ENCODE results near the gene TGM1. TPM values are rescaled to one million over a fixed set of nuclear protein-coding genes. Genes with fewer than 3 reads are reported as not detected.
"Not testable (repeated sequence)": the region's sequence is repeated elsewhere in the genome, so short reads cannot be mapped to it uniquely, and the experiment has no call there.

TGM1 gene
- polyA plus RNA-seq, 2 of the 4 experiments (the other 2 are of a cell fraction): 0.61 to 1.3 TPM

DNA sequence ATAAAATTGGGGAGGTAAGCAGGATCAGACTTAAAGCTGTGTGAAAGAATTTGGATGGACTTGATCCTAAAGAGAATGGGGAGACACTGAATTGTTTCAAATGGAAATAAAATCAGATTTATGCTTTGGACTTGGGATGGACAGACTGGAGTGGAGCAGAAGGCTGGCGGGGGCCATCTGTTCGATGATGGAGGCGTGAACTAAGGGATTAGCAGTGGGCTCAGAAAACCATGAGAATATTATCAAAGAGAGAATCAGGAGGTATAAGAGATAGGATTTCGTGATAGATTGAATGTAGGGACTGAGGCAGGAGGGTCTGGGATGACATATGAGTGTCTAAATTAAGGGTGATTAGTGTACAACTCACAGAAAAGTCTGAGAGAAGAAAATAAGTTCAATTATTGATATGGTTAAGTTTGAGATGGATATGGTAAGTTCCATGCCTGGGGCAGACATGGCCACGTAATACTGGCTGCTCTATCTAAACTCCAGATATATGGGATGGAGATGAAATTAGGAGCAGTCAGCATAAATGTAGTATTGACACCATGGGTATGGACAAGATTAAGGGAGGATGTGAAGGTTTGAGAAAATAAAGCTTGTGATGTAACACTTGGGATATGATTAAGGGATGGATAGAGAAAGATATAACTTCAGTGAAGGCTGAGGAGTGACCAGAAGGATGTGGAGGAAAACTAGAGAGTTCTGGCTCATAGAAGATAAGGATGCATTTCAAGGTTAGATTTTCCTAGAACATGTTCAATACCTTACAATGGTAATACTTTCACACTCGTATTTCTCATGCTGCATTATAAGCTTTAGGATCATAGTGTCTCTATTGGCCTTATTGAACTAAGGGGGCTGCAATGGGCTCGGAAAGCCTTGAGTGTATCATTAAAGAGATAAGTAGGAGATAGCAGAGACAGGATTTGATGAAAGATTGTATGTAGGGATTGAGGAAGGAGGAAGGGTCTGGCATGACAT, 58.5 kb downstream of the TGM1 start:
- ChIA-PET CTCF (interaction anchor here (0.7 to 1.4 kb wide), 3 partner anchors 9 to 114 kb away, joined by 3 to 5 read pairs (median 3); no protein-coding TSS in a partner anchor), POLR2A (interaction anchor here (4.0 kb wide), 1 partner anchor 9 kb away, joined by 16 read pairs; the partner anchor contains the start of gene TM9SF1)
- no peak overlapping the region for H3K4me2 ChIP-seq
- no peaks in the 10 kb centered on the region for H3K4me1 ChIP-seq
- H3K4me3 ChIP-seq: no peak overlapping the region
- H3K27ac ChIP-seq: no peak overlapping the region
- DNase-seq (ENCODE audit: low read depth in 1 of 2, low spot score in 1 of 2): no peak
- 0 out of 3 replicates have a peak, but pooled peaks cover 3% of the 10 kb centered on the region for H3K9me3 ChIP-seq
- TF ChIP-seq SREBF2 (IDR thresholded peaks at IDR 0.05) (no peak), MAFK (IDR thresholded peaks at IDR 0.05; ENCODE audit: partially characterized antibody) (peak; percentile 80), HOXB5 (CRISPR knock-in tag; IDR thresholded peaks at IDR 0.05) (no peak), PHF8 (IDR thresholded peaks at IDR 0.05; ENCODE audit: borderline replicate concordance, low read depth) (no peak)
- TF ChIP-seq, protein P1, sequence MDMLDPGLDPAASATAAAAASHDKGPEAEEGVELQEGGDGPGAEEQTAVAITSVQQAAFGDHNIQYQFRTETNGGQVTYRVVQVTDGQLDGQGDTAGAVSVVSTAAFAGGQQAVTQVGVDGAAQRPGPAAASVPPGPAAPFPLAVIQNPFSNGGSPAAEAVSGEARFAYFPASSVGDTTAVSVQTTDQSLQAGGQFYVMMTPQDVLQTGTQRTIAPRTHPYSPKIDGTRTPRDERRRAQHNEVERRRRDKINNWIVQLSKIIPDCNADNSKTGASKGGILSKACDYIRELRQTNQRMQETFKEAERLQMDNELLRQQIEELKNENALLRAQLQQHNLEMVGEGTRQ (IDR thresholded peaks at IDR 0.05): no peak
- peak in 1 of 2 experiments; percentile 23; a peak in 1 of 6 replicates for ATAC-seq
- WGBS (ENCODE audit: missing lambda C conversion rate): 94% methylated on average over 7 of the region's 7 CpGs
- FAIRE-seq: no peak

DNA sequence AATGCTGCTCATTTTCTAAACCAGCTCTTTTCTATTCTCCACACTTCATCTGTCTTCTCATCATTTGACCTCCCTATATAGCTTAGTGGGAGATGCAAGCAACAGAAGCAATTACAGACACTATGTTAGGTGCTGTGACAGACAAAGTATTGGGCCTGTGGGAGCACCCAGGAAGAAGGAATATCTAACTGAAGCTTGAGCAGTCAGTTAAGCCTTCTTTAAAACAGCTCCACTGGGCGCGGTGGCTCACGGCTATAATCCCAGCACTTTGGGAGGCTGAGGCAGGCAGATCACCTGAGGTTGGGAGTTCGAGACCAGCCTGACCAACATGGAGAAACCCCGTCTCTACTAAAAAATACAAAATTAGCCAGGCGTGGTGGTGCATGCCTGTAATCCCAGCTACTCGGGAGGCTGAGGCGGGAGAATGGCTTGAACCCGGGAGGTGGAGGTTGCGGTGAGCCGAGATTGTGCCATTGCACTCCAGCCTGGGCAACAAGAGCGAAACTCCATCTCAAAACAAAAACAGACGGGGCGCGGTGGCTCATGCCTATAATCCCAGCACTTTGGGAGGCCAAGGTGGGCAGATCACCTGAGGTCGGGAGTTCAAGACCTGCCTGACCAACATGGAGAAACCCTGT, 59.6 kb downstream of the TGM1 start:
- not testable (repeated sequence) for H3K9me3 ChIP-seq; H3K4me1 ChIP-seq; DNase-seq (ENCODE audit: low read depth in 1 of 2, low spot score in 1 of 2); H3K27ac ChIP-seq; H3K4me3 ChIP-seq; ATAC-seq; H3K4me2 ChIP-seq; FAIRE-seq
- POLR2A ChIA-PET: interaction anchor here (4.0 kb wide), 1 partner anchor 8 kb away, joined by 16 read pairs; the partner anchor contains the start of gene TM9SF1
- CTCF ChIA-PET: interaction anchor here (0.7 to 1.1 kb wide), 2 partner anchors 8 to 113 kb away, joined by 3 read pairs; no protein-coding TSS in a partner anchor
- 97% methylated on average over 16 of the region's 16 CpGs for WGBS (ENCODE audit: missing lambda C conversion rate)

GRCh38 chr14:24202538-24202937, 60.4 kb downstream of the TGM1 start:
- POLR2A ChIA-PET; H3K27ac ChIP-seq; ATAC-seq; H3K4me2 ChIP-seq; H3K4me1 ChIP-seq; CTCF ChIA-PET; H3K9me3 ChIP-seq; H3K4me3 ChIP-seq; FAIRE-seq; DNase-seq (ENCODE audit: low read depth in 1 of 2, low spot score in 1 of 2): not testable (repeated sequence)
- WGBS (ENCODE audit: missing lambda C conversion rate): 93% methylated on average over 8 of the region's 8 CpGs

Small RNA genes within 50 kb of the gene (small RNA-seq; reads per million reads assigned to genes)
- 0 to 0.77 (median 0) reads per million in 6 experiments for gene CHMP4A
- 0 to 7.3 (median 0) reads per million in 6 experiments for gene MDP1

Other genes with a start within 250 kb of the TGM1 start
Only the 30 nearest of the 34 such genes appear.
- 52.1 and 60.2 TPM in 2 replicates for gene PCK2, start 168.9 kb downstream of the TGM1 start, polyA plus RNA-seq (2011; rRNA removed)
- gene PCK2, start 168.9 kb downstream of the TGM1 start, polyA plus RNA-seq (2017; fragmentation: RNase III; extraction: RNeasy Plus Mini Kit Qiagen cat#74134 plus additional on column Dnase treatment): 16.9 to 20.7 TPM (median 18.8 TPM) in 3 replicates
- 27.9 and 30.2 TPM in 2 replicates for gene DCAF11, start 148.4 kb downstream of the TGM1 start, polyA plus RNA-seq (2011; rRNA removed)
- 22.2 to 31.4 TPM (median 30.7 TPM) in 3 replicates for gene DCAF11, start 148.4 kb downstream of the TGM1 start, polyA plus RNA-seq (2017; fragmentation: RNase III; extraction: RNeasy Plus Mini Kit Qiagen cat#74134 plus additional on column Dnase treatment)
- gene NRL, start 148.2 kb downstream of the TGM1 start, polyA plus RNA-seq (2011; rRNA removed): 0.86 and 0.97 TPM in 2 replicates
- 0.84 to 0.93 TPM (median 0.88 TPM) in 3 replicates for gene NRL, start 148.2 kb downstream of the TGM1 start, polyA plus RNA-seq (2017; fragmentation: RNase III; extraction: RNeasy Plus Mini Kit Qiagen cat#74134 plus additional on column Dnase treatment)
- 0.06 TPM in 1 of 2 replicates, not detected in the other for gene FITM1, start 132.5 kb downstream of the TGM1 start, polyA plus RNA-seq (2011; rRNA removed)
- 0.36 TPM in 1 of 3 replicates, not detected in the others for gene FITM1, start 132.5 kb downstream of the TGM1 start, polyA plus RNA-seq (2017; fragmentation: RNase III; extraction: RNeasy Plus Mini Kit Qiagen cat#74134 plus additional on column Dnase treatment)
- 77.3 and 83.6 TPM in 2 replicates for gene PSME1, start 127.0 kb downstream of the TGM1 start, polyA plus RNA-seq (2011; rRNA removed)
- gene PSME1, start 127.0 kb downstream of the TGM1 start, polyA plus RNA-seq (2017; fragmentation: RNase III; extraction: RNeasy Plus Mini Kit Qiagen cat#74134 plus additional on column Dnase treatment): 124 to 139 TPM (median 134 TPM) in 3 replicates
- gene EMC9, start 121.6 kb downstream of the TGM1 start, polyA plus RNA-seq (2011; rRNA removed): 20.7 and 21.5 TPM in 2 replicates
- gene EMC9, start 121.6 kb downstream of the TGM1 start, polyA plus RNA-seq (2017; fragmentation: RNase III; extraction: RNeasy Plus Mini Kit Qiagen cat#74134 plus additional on column Dnase treatment): 46.5 to 51.7 TPM (median 48.5 TPM) in 3 replicates
- 137 and 168 TPM in 2 replicates for gene PSME2, start 116.6 kb downstream of the TGM1 start, polyA plus RNA-seq (2011; rRNA removed)
- gene PSME2, start 116.6 kb downstream of the TGM1 start, polyA plus RNA-seq (2017; fragmentation: RNase III; extraction: RNeasy Plus Mini Kit Qiagen cat#74134 plus additional on column Dnase treatment): 144 to 193 TPM (median 161 TPM) in 3 replicates
- gene RNF31, start 115.7 kb downstream of the TGM1 start, polyA plus RNA-seq (2011; rRNA removed): 5.7 and 19.1 TPM in 2 replicates
- 20.2 to 25.3 TPM (median 20.8 TPM) in 3 replicates for gene RNF31, start 115.7 kb downstream of the TGM1 start, polyA plus RNA-seq (2017; fragmentation: RNase III; extraction: RNeasy Plus Mini Kit Qiagen cat#74134 plus additional on column Dnase treatment)
- gene IRF9, start 101.9 kb downstream of the TGM1 start, polyA plus RNA-seq (2011; rRNA removed): 23.1 and 30.2 TPM in 2 replicates
- 14.4 to 24.2 TPM (median 19.0 TPM) in 3 replicates for gene IRF9, start 101.9 kb downstream of the TGM1 start, polyA plus RNA-seq (2017; fragmentation: RNase III; extraction: RNeasy Plus Mini Kit Qiagen cat#74134 plus additional on column Dnase treatment)
- gene REC8, start 91.1 kb downstream of the TGM1 start, polyA plus RNA-seq (2011; rRNA removed): 1.9 and 2.8 TPM in 2 replicates
- 4.2 to 5.1 TPM (median 4.4 TPM) in 3 replicates for gene REC8, start 91.1 kb downstream of the TGM1 start, polyA plus RNA-seq (2017; fragmentation: RNase III; extraction: RNeasy Plus Mini Kit Qiagen cat#74134 plus additional on column Dnase treatment)
- gene IPO4, start 74.4 kb downstream of the TGM1 start, polyA plus RNA-seq (2011; rRNA removed): 37.1 and 45.3 TPM in 2 replicates
- gene IPO4, start 74.4 kb downstream of the TGM1 start, polyA plus RNA-seq (2017; fragmentation: RNase III; extraction: RNeasy Plus Mini Kit Qiagen cat#74134 plus additional on column Dnase treatment): 86.1 to 95.8 TPM (median 91.7 TPM) in 3 replicates
- gene TM9SF1, start 67.7 kb downstream of the TGM1 start, polyA plus RNA-seq (2011; rRNA removed): 48.0 and 74.9 TPM in 2 replicates
- 51.5 to 62.2 TPM (median 60.1 TPM) in 3 replicates for gene TM9SF1, start 67.7 kb downstream of the TGM1 start, polyA plus RNA-seq (2017; fragmentation: RNase III; extraction: RNeasy Plus Mini Kit Qiagen cat#74134 plus additional on column Dnase treatment)
- gene TSSK4, start 57.5 kb downstream of the TGM1 start, polyA plus RNA-seq (2011; rRNA removed): 0.09 TPM in 1 of 2 replicates, not detected in the other
- 0.13 TPM in 1 of 3 replicates, not detected in the others for gene TSSK4, start 57.5 kb downstream of the TGM1 start, polyA plus RNA-seq (2017; fragmentation: RNase III; extraction: RNeasy Plus Mini Kit Qiagen cat#74134 plus additional on column Dnase treatment)
- 74.9 and 102 TPM in 2 replicates for gene CHMP4A, start 49.7 kb downstream of the TGM1 start, polyA plus RNA-seq (2011; rRNA removed)
- gene CHMP4A, start 49.7 kb downstream of the TGM1 start, polyA plus RNA-seq (2017; fragmentation: RNase III; extraction: RNeasy Plus Mini Kit Qiagen cat#74134 plus additional on column Dnase treatment): 112 to 124 TPM (median 117 TPM) in 3 replicates
- 31.8 and 38.6 TPM in 2 replicates for gene MDP1, start 47.1 kb downstream of the TGM1 start, polyA plus RNA-seq (2011; rRNA removed)
- 21.0 to 21.6 TPM (median 21.4 TPM) in 3 replicates for gene MDP1, start 47.1 kb downstream of the TGM1 start, polyA plus RNA-seq (2017; fragmentation: RNase III; extraction: RNeasy Plus Mini Kit Qiagen cat#74134 plus additional on column Dnase treatment)
- 381 and 433 TPM in 2 replicates for gene NEDD8, start 30.8 kb downstream of the TGM1 start, polyA plus RNA-seq (2011; rRNA removed)
- 561 to 594 TPM (median 589 TPM) in 3 replicates for gene NEDD8, start 30.8 kb downstream of the TGM1 start, polyA plus RNA-seq (2017; fragmentation: RNase III; extraction: RNeasy Plus Mini Kit Qiagen cat#74134 plus additional on column Dnase treatment)
- gene GMPR2, start 30.2 kb downstream of the TGM1 start, polyA plus RNA-seq (2011; rRNA removed): 91.7 and 108 TPM in 2 replicates
- 64.8 to 71.2 TPM (median 70.0 TPM) in 3 replicates for gene GMPR2, start 30.2 kb downstream of the TGM1 start, polyA plus RNA-seq (2017; fragmentation: RNase III; extraction: RNeasy Plus Mini Kit Qiagen cat#74134 plus additional on column Dnase treatment)
- gene TINF2, start 20.6 kb downstream of the TGM1 start, polyA plus RNA-seq (2011; rRNA removed): 51.3 and 73.0 TPM in 2 replicates
- gene TINF2, start 20.6 kb downstream of the TGM1 start, polyA plus RNA-seq (2017; fragmentation: RNase III; extraction: RNeasy Plus Mini Kit Qiagen cat#74134 plus additional on column Dnase treatment): 33.1 to 44.5 TPM (median 38.5 TPM) in 3 replicates
- 18.6 and 22.4 TPM in 2 replicates for gene RABGGTA, start 8.4 kb upstream of the TGM1 start, polyA plus RNA-seq (2011; rRNA removed)
- 17.2 to 23.1 TPM (median 21.9 TPM) in 3 replicates for gene RABGGTA, start 8.4 kb upstream of the TGM1 start, polyA plus RNA-seq (2017; fragmentation: RNase III; extraction: RNeasy Plus Mini Kit Qiagen cat#74134 plus additional on column Dnase treatment)
- gene DHRS1, start 36.6 kb upstream of the TGM1 start, polyA plus RNA-seq (2011; rRNA removed): 17.4 and 17.9 TPM in 2 replicates
- 13.8 to 15.2 TPM (median 15.1 TPM) in 3 replicates for gene DHRS1, start 36.6 kb upstream of the TGM1 start, polyA plus RNA-seq (2017; fragmentation: RNase III; extraction: RNeasy Plus Mini Kit Qiagen cat#74134 plus additional on column Dnase treatment)
- 16.5 and 23.6 TPM in 2 replicates for gene NOP9, start 36.7 kb upstream of the TGM1 start, polyA plus RNA-seq (2011; rRNA removed)
- gene NOP9, start 36.7 kb upstream of the TGM1 start, polyA plus RNA-seq (2017; fragmentation: RNase III; extraction: RNeasy Plus Mini Kit Qiagen cat#74134 plus additional on column Dnase treatment): 23.0 to 24.5 TPM (median 24.2 TPM) in 3 replicates
- 0.31 and 0.32 TPM in 2 replicates for gene CIDEB, start 44.8 kb upstream of the TGM1 start, polyA plus RNA-seq (2011; rRNA removed)
- 0.33 to 0.99 TPM (median 0.79 TPM) in 3 replicates for gene CIDEB, start 44.8 kb upstream of the TGM1 start, polyA plus RNA-seq (2017; fragmentation: RNase III; extraction: RNeasy Plus Mini Kit Qiagen cat#74134 plus additional on column Dnase treatment)
- gene LTB4R2, start 47.0 kb upstream of the TGM1 start, polyA plus RNA-seq (2011; rRNA removed): 5.8 and 7.6 TPM in 2 replicates
- gene LTB4R2, start 47.0 kb upstream of the TGM1 start, polyA plus RNA-seq (2017; fragmentation: RNase III; extraction: RNeasy Plus Mini Kit Qiagen cat#74134 plus additional on column Dnase treatment): 8.4 to 9.9 TPM (median 8.6 TPM) in 3 replicates
- 10.2 and 13.2 TPM in 2 replicates for gene LTB4R, start 48.3 kb upstream of the TGM1 start, polyA plus RNA-seq (2011; rRNA removed)
- gene LTB4R, start 48.3 kb upstream of the TGM1 start, polyA plus RNA-seq (2017; fragmentation: RNase III; extraction: RNeasy Plus Mini Kit Qiagen cat#74134 plus additional on column Dnase treatment): 8.3 to 9.4 TPM (median 8.3 TPM) in 3 replicates
- gene ADCY4, start 71.9 kb upstream of the TGM1 start, polyA plus RNA-seq (2011; rRNA removed): not detected in 2 replicates
- not detected in 3 replicates for gene ADCY4, start 71.9 kb upstream of the TGM1 start, polyA plus RNA-seq (2017; fragmentation: RNase III; extraction: RNeasy Plus Mini Kit Qiagen cat#74134 plus additional on column Dnase treatment)
- not detected in 2 replicates for gene RIPK3, start 76.8 kb upstream of the TGM1 start, polyA plus RNA-seq (2011; rRNA removed)
- gene RIPK3, start 76.8 kb upstream of the TGM1 start, polyA plus RNA-seq (2017; fragmentation: RNase III; extraction: RNeasy Plus Mini Kit Qiagen cat#74134 plus additional on column Dnase treatment): not detected in 3 replicates
- 0.32 and 0.62 TPM in 2 replicates for gene NFATC4, start 105.0 kb upstream of the TGM1 start, polyA plus RNA-seq (2011; rRNA removed)
- 0.04 to 0.25 TPM (median 0.10 TPM) in 3 replicates for gene NFATC4, start 105.0 kb upstream of the TGM1 start, polyA plus RNA-seq (2017; fragmentation: RNase III; extraction: RNeasy Plus Mini Kit Qiagen cat#74134 plus additional on column Dnase treatment)
- 0.44 and 0.60 TPM in 2 replicates for gene NYNRIN, start 135.8 kb upstream of the TGM1 start, polyA plus RNA-seq (2011; rRNA removed)
- 0.17 to 0.29 TPM (median 0.19 TPM) in 3 replicates for gene NYNRIN, start 135.8 kb upstream of the TGM1 start, polyA plus RNA-seq (2017; fragmentation: RNase III; extraction: RNeasy Plus Mini Kit Qiagen cat#74134 plus additional on column Dnase treatment)
- 1.3 and 1.6 TPM in 2 replicates for gene CBLN3, start 166.5 kb upstream of the TGM1 start, polyA plus RNA-seq (2011; rRNA removed)
- 1.1 to 1.5 TPM (median 1.4 TPM) in 3 replicates for gene CBLN3, start 166.5 kb upstream of the TGM1 start, polyA plus RNA-seq (2017; fragmentation: RNase III; extraction: RNeasy Plus Mini Kit Qiagen cat#74134 plus additional on column Dnase treatment)
- gene KHNYN, start 166.8 kb upstream of the TGM1 start, polyA plus RNA-seq (2011; rRNA removed): 19.0 and 25.0 TPM in 2 replicates
- gene KHNYN, start 166.8 kb upstream of the TGM1 start, polyA plus RNA-seq (2017; fragmentation: RNase III; extraction: RNeasy Plus Mini Kit Qiagen cat#74134 plus additional on column Dnase treatment): 23.5 to 26.4 TPM (median 25.2 TPM) in 3 replicates